HFFc6 (cell line): Measurements from ENCODE around the gene TP53INP2. TPM values are rescaled to one million over a fixed set of nuclear protein-coding genes. Genes with fewer than 3 reads are reported as not detected.

Source experiments
- DNase-seq: peaks from one replicate; pipeline ENCODE4 v3.0.0-alpha.2; 2018
- H3K27ac Mint-ChIP-seq: 2 replicates; pipeline ENCODE4 v1.8.0; 2020; ENCODE audit warnings: mild to moderate bottlenecking, mixed read lengths
- H3K27me3 Mint-ChIP-seq: 2 replicates; pipeline ENCODE4 v1.8.0; 2021; ENCODE audit warnings: mild to moderate bottlenecking, moderate library complexity, mixed read lengths; ENCODE audit not compliant: insufficient read depth
- H3K36me3 Mint-ChIP-seq: 2 replicates; pipeline ENCODE4 v1.8.0; 2021; ENCODE audit warnings: low read depth, mixed read lengths
- H3K4me1 Mint-ChIP-seq: 2 replicates; pipeline ENCODE4 v1.8.0; 2020; ENCODE audit warnings: low read depth, mixed read lengths
- H3K4me3 Mint-ChIP-seq: 2 replicates; pipeline ENCODE4 v1.8.0; 2020; ENCODE audit warnings: mild to moderate bottlenecking, moderate library complexity, mixed read lengths
- H3K9me3 Mint-ChIP-seq: 2 replicates; pipeline ENCODE4 v1.8.0; 2020; ENCODE audit warnings: mild to moderate bottlenecking, mixed read lengths
- total RNA-seq, 6 experiments: library from RNA; stranded (reverse); fragmentation: NEBNext Ultra II Directional; extraction: Animal tissue kit (Norgen Biotek cat#: 25700); gene quantifications; 2 replicates in 1 of 6; 3 replicates in 5 of 6; pipeline ENCODE4 v1.2.3, GENCODE V29; 2021
- TF ChIP-seq, protein P1 (sequence below): fragments of 200-600 bp; sonication (generic); IDR thresholded peaks from 2 replicates; pipeline ENCODE4 v1.5.0; 2021; ENCODE audit warnings: antibody characterized with exemption, mild to moderate bottlenecking

Gene TP53INP2
- total RNA-seq, 6 experiments from 2014 or later = 14.2 to 23.8 (median 21.3) TPM

DNA sequence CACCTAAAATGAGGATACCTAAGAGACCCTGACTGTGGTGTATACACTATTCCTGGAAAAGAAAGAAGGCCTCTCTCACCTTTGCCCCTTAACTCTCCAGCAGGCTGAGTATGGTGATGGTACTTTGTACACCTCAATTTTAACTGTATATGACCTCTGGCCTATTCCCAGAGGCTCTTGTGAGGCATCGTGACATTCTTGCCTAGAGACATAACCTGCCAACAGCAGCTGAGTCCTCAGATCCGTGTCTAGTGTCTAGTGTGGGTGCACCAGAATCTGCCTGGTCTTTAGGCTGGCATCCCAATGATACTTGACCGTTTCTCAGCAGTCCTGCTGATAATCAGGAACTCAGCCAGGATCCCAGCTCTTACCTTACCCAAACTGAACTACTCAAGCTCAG, 20.0 kb downstream of the TP53INP2 start:
- H3K4me1 Mint-ChIP-seq = peaks cover 10% of the 10 kb centered on the region
- no peaks in the 10 kb centered on the region for H3K9me3 Mint-ChIP-seq
- H3K27me3 Mint-ChIP-seq = no peaks in the 10 kb centered on the region
- H3K4me3 Mint-ChIP-seq = no peak overlapping the region
- TF ChIP-seq, protein P1, sequence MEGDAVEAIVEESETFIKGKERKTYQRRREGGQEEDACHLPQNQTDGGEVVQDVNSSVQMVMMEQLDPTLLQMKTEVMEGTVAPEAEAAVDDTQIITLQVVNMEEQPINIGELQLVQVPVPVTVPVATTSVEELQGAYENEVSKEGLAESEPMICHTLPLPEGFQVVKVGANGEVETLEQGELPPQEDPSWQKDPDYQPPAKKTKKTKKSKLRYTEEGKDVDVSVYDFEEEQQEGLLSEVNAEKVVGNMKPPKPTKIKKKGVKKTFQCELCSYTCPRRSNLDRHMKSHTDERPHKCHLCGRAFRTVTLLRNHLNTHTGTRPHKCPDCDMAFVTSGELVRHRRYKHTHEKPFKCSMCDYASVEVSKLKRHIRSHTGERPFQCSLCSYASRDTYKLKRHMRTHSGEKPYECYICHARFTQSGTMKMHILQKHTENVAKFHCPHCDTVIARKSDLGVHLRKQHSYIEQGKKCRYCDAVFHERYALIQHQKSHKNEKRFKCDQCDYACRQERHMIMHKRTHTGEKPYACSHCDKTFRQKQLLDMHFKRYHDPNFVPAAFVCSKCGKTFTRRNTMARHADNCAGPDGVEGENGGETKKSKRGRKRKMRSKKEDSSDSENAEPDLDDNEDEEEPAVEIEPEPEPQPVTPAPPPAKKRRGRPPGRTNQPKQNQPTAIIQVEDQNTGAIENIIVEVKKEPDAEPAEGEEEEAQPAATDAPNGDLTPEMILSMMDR = no peak
- no peak for DNase-seq
- no peak overlapping the region for H3K27ac Mint-ChIP-seq
- peaks cover 22% of the 10 kb centered on the region for H3K36me3 Mint-ChIP-seq

DNA sequence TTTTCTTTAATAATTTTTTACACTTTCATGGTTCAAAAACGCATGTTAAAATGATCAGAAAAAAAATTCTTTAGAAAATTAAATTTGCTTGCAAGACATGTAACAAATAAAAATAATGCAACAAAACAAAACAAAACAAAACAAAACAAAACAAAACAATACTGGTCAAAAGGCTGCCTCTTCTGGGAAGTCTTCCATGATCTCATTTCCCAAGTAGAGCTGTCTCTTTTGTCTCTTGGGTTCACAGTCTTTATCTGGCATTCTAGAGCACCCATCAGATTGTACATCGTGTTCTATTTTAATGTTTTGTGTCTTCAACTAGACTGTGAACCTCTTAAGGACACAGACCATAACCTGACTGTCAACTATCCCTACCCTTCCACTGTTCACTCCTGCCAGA, 25.3 kb downstream of the TP53INP2 start:
- H3K4me1 Mint-ChIP-seq = no peaks in the 10 kb centered on the region
- H3K9me3 Mint-ChIP-seq = no peaks in the 10 kb centered on the region
- TF ChIP-seq, protein P1 = no peak
- H3K27me3 Mint-ChIP-seq = no peaks in the 10 kb centered on the region; the same call in 1 of the 2 replicates
- H3K36me3 Mint-ChIP-seq = peaks cover 32% of the 10 kb centered on the region
- H3K27ac Mint-ChIP-seq = no peak overlapping the region
- H3K4me3 Mint-ChIP-seq = no peak overlapping the region
- no peak for DNase-seq

GRCh38 chr20:34732523-34732922, 28.4 kb downstream of the TP53INP2 start:
- Mint-ChIP-seq H3K9me3 (no peaks in the 10 kb centered on the region), H3K4me1 (no peaks in the 10 kb centered on the region), H3K4me3 (no peak overlapping the region), H3K36me3 (peaks cover 22% of the 10 kb centered on the region), H3K27ac (no peak overlapping the region), H3K27me3 (no peaks in the 10 kb centered on the region; the same call in 1 of the 2 replicates)
- DNase-seq = no peak
- TF ChIP-seq, protein P1 = no peak

DNA sequence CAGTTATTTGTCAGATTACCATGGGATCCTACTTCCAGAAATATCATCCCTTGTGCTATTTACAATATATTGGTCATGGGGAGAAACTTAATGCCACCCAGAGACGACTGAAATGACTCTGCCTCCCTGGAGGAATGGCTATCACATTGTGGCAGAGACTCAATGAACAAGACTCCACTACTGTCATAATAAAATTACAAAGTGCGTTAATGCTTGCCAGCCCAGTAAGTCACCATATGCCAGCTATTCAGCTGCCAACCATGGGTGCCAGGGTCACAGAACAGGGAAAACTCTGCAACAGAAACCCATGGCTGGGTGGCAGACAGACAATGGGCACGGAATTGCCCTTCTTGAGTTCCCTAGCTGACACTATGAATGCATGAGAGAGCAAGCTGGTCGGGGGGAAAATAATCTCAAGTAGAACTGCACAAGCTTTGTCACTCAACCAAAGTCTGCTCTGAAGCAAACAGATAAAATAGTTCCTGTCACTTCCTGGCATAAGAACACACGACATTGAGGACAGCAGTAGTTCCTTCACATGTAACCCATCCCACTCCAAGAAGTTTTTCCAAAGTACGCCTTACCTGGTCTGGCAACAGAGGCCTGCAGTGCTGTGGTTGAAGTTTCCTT, 32.1 kb downstream of the TP53INP2 start:
- no peak for DNase-seq
- H3K9me3 Mint-ChIP-seq = no peaks in the 10 kb centered on the region
- peaks cover 28% of the 10 kb centered on the region for H3K36me3 Mint-ChIP-seq
- no peak overlapping the region for H3K4me3 Mint-ChIP-seq
- no peaks in the 10 kb centered on the region for H3K4me1 Mint-ChIP-seq
- H3K27me3 Mint-ChIP-seq = no peaks in the 10 kb centered on the region; the same call in 1 of the 2 replicates
- TF ChIP-seq, protein P1 = no peak
- H3K27ac Mint-ChIP-seq = no peak overlapping the region; the same call in 1 of the 2 replicates

DNA sequence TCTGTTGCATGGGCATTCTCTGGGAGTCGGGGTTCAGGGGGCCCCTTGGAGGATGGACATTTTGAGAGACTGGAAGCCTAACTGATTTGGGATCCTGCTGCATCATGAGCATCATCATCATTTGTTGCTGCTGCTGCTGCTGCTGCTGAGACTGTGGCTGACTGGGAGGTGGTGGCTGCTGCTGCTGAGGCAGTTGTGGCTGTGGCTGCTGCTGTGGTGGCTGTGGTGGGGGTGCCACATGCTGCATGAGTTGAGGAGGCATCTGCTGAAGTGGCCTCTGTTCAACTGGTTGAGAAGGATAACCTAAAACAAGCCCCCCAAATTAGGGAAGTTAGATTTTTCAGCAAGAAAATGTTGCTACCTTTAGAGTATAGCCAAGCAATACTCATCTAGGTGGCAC, 38.9 kb downstream of the TP53INP2 start:
- TF ChIP-seq, protein P1 = no peak
- H3K27ac Mint-ChIP-seq = no peak overlapping the region
- peaks cover 28% of the 10 kb centered on the region for H3K36me3 Mint-ChIP-seq

More for the DNA sequence above, 38.9 kb downstream of the TP53INP2 start:
- Mint-ChIP-seq H3K4me3 (no peak overlapping the region), H3K9me3 (no peaks in the 10 kb centered on the region), H3K27me3 (no peaks in the 10 kb centered on the region), H3K4me1 (peaks cover 19% of the 10 kb centered on the region)
- DNase-seq = no peak
